ENCODE results near the gene CDK5R2. TPM values are rescaled to one million over a fixed set of nuclear protein-coding genes. Genes with fewer than 3 reads are reported as not detected.

CDK5R2 gene
- total and polyA plus RNA-seq, 12 donors: 0.13 to 10.4 (median 1.7) TPM; not detected in 3

GRCh38 chr2:218999881-219000568, 40.6 kb downstream of the CDK5R2 start:
- Histone ChIP-seq H3K36me3 (replicated peaks in 1 of 2) (no peaks in the 10 kb centered on the region), H3K4me3 (no peak overlapping the region), H3K4me1 (replicated peaks in 1 of 2) (peaks cover 13 to 20% of the 10 kb centered on the region in 2 donors), H3K9me3 (replicated peaks in 1 of 3) (no peaks in the 10 kb centered on the region), H3K27ac (peak overlapping the region in 1 of 5 donors; percentile 71), H3K27me3 (peaks cover 38% of the 10 kb centered on the region)
- TF ChIP-seq CTCF (IDR thresholded peaks at IDR 0.05): no peak
- TF ChIP-seq POLR2A (IDR thresholded peaks at IDR 0.05): no peak
- DNase-seq: peak in 2 of 7 donors; percentile 36 to 85
- intact Hi-C loops (cut with DNase I): loop anchor here in 1 of 2 donors (10.0 kb wide), 1 partner anchor 155 kb away; no protein-coding TSS in a partner anchor
- 32 to 53% (median 47%) methylated on average over 4 to 9 of the region's 9 CpGs for WGBS, 4 donors

GRCh38 chr2:219000569-219000960, 41.1 kb downstream of the CDK5R2 start:
- Histone ChIP-seq H3K9me3 (replicated peaks in 1 of 3) (no peaks in the 10 kb centered on the region), H3K27me3 (peaks cover 37% of the 10 kb centered on the region), H3K27ac (peak overlapping the region in 1 of 5 donors; percentile 71), H3K4me1 (replicated peaks in 1 of 2) (peaks cover 13 to 20% of the 10 kb centered on the region in 2 donors), H3K36me3 (replicated peaks in 1 of 2) (no peaks in the 10 kb centered on the region), H3K4me3 (no peak overlapping the region)
- TF ChIP-seq CTCF (IDR thresholded peaks at IDR 0.05): no peak
- no peak for TF ChIP-seq POLR2A (IDR thresholded peaks at IDR 0.05)
- intact Hi-C loops (cut with DNase I): no loop called here
- DNase-seq: peak in 1 of 7 donors; percentile 70
- WGBS, 4 donors: 40 to 58% (median 48%) methylated on average over 6 to 8 of the region's 8 CpGs

GRCh38 chr2:219001100-219001576, 41.7 kb downstream of the CDK5R2 start:
- DNase-seq: peak in 1 of 7 donors; percentile 55
- 35 to 74% (median 45%) methylated on average over 8 to 26 of the region's 26 CpGs for WGBS, 4 donors
- intact Hi-C loops (cut with DNase I): no loop called here
- TF ChIP-seq POLR2A (IDR thresholded peaks at IDR 0.05) (no peak), CTCF (IDR thresholded peaks at IDR 0.05) (no peak)
- H3K4me3 ChIP-seq: no peak overlapping the region
- H3K27me3 ChIP-seq: peaks cover 43% of the 10 kb centered on the region
- no peaks in the 10 kb centered on the region for H3K9me3 ChIP-seq (replicated peaks in 1 of 3)
- peak overlapping the region in 1 of 5 donors; percentile 71 for H3K27ac ChIP-seq
- H3K4me1 ChIP-seq (replicated peaks in 1 of 2): peaks cover 13 to 20% of the 10 kb centered on the region in 2 donors
- H3K36me3 ChIP-seq (replicated peaks in 1 of 2): no peaks in the 10 kb centered on the region

GRCh38 chr2:219001577-219002394, 42.3 kb downstream of the CDK5R2 start:
- peak; percentile 19 to 72 for TF ChIP-seq POLR2A (IDR thresholded peaks at IDR 0.05)
- TF ChIP-seq CTCF (IDR thresholded peaks at IDR 0.05): no peak
- peak overlapping the region in 1 of 5 donors; percentile 71 for H3K27ac ChIP-seq
- no peaks in the 10 kb centered on the region for H3K36me3 ChIP-seq (replicated peaks in 1 of 2)
- H3K27me3 ChIP-seq: peaks cover 45% of the 10 kb centered on the region
- WGBS, 4 donors: 0 to 8% (median 3%) methylated on average over 4 to 70 of the region's 70 CpGs
- H3K9me3 ChIP-seq (replicated peaks in 1 of 3): no peaks in the 10 kb centered on the region
- intact Hi-C loops (cut with DNase I): no loop called here
- peaks cover 13 to 20% of the 10 kb centered on the region in 2 donors for H3K4me1 ChIP-seq (replicated peaks in 1 of 2)
- H3K4me3 ChIP-seq: peak overlapping the region in 1 of 4 donors; percentile 32
- DNase-seq: peak in 5 of 7 donors; percentile 52 to 92 (median 75)
